Transverse colon (tissue), 4 donors: ENCODE data around the gene NDUFS7. TPM values are rescaled to one million over a fixed set of nuclear protein-coding genes. Genes with fewer than 3 reads are reported as not detected.
A peak's percentile ranks its signal among the peaks of the same experiment; 100 is the strongest.

Experiments
- DNase-seq: peaks from one replicate; pipeline ENCODE4 v3.0.0-alpha.2; 2019
- H3K27ac ChIP-seq, 4 donors: fragments of 200-600 bp; sonication (generic); 2 replicates each; pipeline ENCODE4 v1.5.1; 2016 to 2018; ENCODE audit warnings: inconsistent platforms in 4 of 4
- H3K27me3 ChIP-seq: fragments of 200-600 bp; sonication (generic); 2 replicates; pipeline ENCODE4 v1.5.1; 2017; ENCODE audit warnings: inconsistent platforms
- H3K36me3 ChIP-seq, 4 donors: fragments of 200-600 bp; sonication (generic); 2 replicates each; pipeline ENCODE4 v1.5.1; 2017 to 2019; ENCODE audit warnings: inconsistent platforms in 4 of 4
- H3K4me1 ChIP-seq, 4 donors: fragments of 200-600 bp; sonication (generic); 2 replicates each; pipeline ENCODE4 v1.5.1; 2017 to 2020; ENCODE audit warnings: inconsistent platforms in 4 of 4
- H3K4me3 ChIP-seq, 4 donors: fragments of 200-600 bp; sonication (generic); 1 replicate in 1 of 4; 2 replicates in 3 of 4; pipeline versions ENCODE4 v1.5.1 to v1.6.1; 2017 to 2019; ENCODE audit warnings: inconsistent platforms in 4 of 4
- H3K9me3 ChIP-seq, 2 donors: fragments of 200-600 bp; sonication (generic); 2 replicates each; pipeline ENCODE4 v1.5.1; 2017 to 2019; ENCODE audit warnings: inconsistent platforms in 2 of 2
- CTCF ChIP-seq, 5 experiments: fragments of 200-600 bp in 3 of 5; fragments of 450-650 bp in 2 of 5; sonication (generic) in 3 of 5; IDR thresholded peaks; 1 replicate in 2 of 5; 2 replicates in 3 of 5; pipeline ENCODE4 v1.5.1; 2016 to 2017; ENCODE audit warnings: antibody characterized with exemption in 5 of 5, inconsistent platforms in 3 of 5, mild to moderate bottlenecking in 2 of 5, moderate library complexity in 1 of 5
- EP300 ChIP-seq: sonication (generic); formaldehyde crosslinking; IDR thresholded peaks from one replicate; pipeline ENCODE4 v1.6.1; 2017; ENCODE audit warnings: antibody characterized with exemption, low read depth
- POLR2A ChIP-seq: fragments of 450-650 bp; IDR thresholded peaks from one replicate; pipeline ENCODE4 v1.6.1; 2016; ENCODE audit warnings: antibody characterized with exemption, mild to moderate bottlenecking, moderate library complexity
- POLR2AphosphoS5 ChIP-seq, 3 donors: sonication (generic); formaldehyde crosslinking; IDR thresholded peaks; one replicate each; pipeline ENCODE4 v1.6.1; 2016; ENCODE audit warnings: antibody characterized with exemption in 3 of 3
- WGBS, 2 donors: methylation state at CpG; one replicate each; pipeline ENCODE4 v1.1.5; 2018; ENCODE audit warnings: low coverage in 1 of 2; 5-methylcytosine and 5-hydroxymethylcytosine counted together
- in situ Hi-C, 4 donors: fragments of 200-750 bp; cut with MboI; loops; one replicate each; pipeline versions ENCODE4 v1.15.0 to v1.15.1; 2017; ENCODE audit warnings: low sequenced_read_pairs in 3 of 4, low pct_ligation_motif_present in 1 of 4, low pct_unique_long_range_greater_than_20kb in 1 of 4
- intact Hi-C: fragments of 100-400 bp; cut with DNase I; formaldehyde crosslinking; loops from one replicate; pipeline ENCODE4 v1.15.1; 2023; ENCODE audit warnings: low total_unique reads
- total RNA-seq, 4 donors: library from RNA; depleted of rRNA; stranded (reverse); fragments of >200 nt; gene quantifications; one replicate each; pipeline ENCODE4 v1.1.0, GENCODE V29; 2016

The NDUFS7 gene
- total RNA-seq, 4 donors from 2014 or later = 32.2 to 196 (median 156) TPM

- no peak for DNase-seq
- peaks cover 0 to 24% (median 4%) of the 10 kb centered on the region in 4 donors for H3K36me3 ChIP-seq
- in situ Hi-C loops = loop anchor here in 2 of 4 donors (25.0 kb wide), 1 partner anchor 109 kb away; the partner anchor contains the start of genes EFNA2 (in 2 of the 2) and FAM174C (in 2 of the 2)
These were observed 12.5 kb downstream of the NDUFS7 start for GRCh38 chr19:1396019-1396767.

DNA sequence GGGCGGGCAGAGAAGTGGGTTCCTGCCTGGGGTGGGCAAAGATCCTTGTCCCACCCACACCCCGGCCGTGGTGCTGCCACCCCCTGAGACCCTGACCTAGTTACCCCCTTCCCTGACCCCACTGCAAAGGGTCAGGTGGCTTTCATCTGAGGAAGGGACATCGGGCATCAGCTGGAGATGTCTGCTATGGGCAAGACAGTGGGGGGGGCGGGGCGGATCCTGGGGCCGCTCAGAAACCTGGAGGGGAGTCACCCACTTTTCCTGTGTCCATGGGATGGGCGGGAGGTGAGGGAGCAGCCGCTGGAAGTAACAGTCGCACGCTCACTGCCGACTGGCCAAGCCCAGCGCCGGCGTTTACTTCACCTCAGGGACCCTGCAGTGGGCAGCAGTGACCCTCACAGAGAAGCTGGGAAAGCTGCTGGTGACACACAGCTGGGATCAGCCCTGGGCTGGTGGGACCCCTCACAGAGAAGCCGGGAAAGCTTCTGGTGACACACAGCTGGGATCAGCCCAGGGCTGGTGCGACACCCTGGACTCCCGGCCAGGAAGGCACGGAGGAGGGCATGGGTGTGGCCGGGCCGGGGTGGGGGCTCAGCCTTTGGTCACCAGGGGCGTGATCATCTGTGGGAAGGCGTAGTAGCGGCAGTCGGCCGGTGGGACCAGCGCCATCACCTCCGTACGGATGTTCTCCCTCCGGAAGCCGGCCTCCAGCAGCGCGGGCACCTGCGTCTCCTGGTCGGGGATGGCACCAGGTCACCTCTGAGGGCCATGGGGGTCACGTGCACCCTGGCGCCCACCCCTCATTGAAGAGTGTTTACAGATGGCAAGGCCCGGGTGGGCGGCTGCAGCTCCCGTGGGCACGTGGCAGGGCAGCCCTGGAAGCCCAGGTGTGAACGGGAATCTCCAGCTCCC lies 13.3 kb downstream of the NDUFS7 start:
- 47 to 61% methylated on average over 3 to 34 of the region's 42 CpGs for whole genome bisulfite sequencing, 2 donors
- no peak overlapping the region for H3K4me3 ChIP-seq
- peaks cover 0 to 19% (median 4%) of the 10 kb centered on the region in 4 donors for H3K36me3 ChIP-seq
- DNase-seq = no peak
- in situ Hi-C loops (loop anchor here in 2 of 4 donors (25.0 kb wide), 1 partner anchor 110 kb away; the partner anchor contains the start of genes EFNA2 (in 2 of the 2) and FAM174C (in 2 of the 2)), intact Hi-C loops (no loop called here)
- TF ChIP-seq CTCF (IDR thresholded peaks at IDR 0.05) (peak in 1 of 5 experiments; percentile 13), POLR2AphosphoS5 (IDR thresholded peaks at IDR 0.05) (no peak)
- no peaks in the 10 kb centered on the region for H3K9me3 ChIP-seq
- H3K27ac ChIP-seq = no peak overlapping the region
- H3K4me1 ChIP-seq = peaks cover 16 to 31% (median 24%) of the 10 kb centered on the region in 4 donors
- peaks cover 29% of the 10 kb centered on the region for H3K27me3 ChIP-seq

More at GRCh38 chr19:1396019-1396767, 12.5 kb downstream of the NDUFS7 start:
- Histone ChIP-seq H3K4me3 (no peak overlapping the region), H3K27me3 (peaks cover 21% of the 10 kb centered on the region), H3K4me1 (peaks cover 16 to 25% (median 19%) of the 10 kb centered on the region in 4 donors), H3K27ac (no peak overlapping the region), H3K9me3 (no peaks in the 10 kb centered on the region)
- intact Hi-C loops = no loop called here
- WGBS, 2 donors = 51% methylated on average over 25 of the region's 25 CpGs; no CpG with 5 or more reads in 1 of the 2 donors
- TF ChIP-seq CTCF (IDR thresholded peaks at IDR 0.05) (no peak), EP300 (no peak), POLR2A (no peak), POLR2AphosphoS5 (IDR thresholded peaks at IDR 0.05) (no peak)

DNA sequence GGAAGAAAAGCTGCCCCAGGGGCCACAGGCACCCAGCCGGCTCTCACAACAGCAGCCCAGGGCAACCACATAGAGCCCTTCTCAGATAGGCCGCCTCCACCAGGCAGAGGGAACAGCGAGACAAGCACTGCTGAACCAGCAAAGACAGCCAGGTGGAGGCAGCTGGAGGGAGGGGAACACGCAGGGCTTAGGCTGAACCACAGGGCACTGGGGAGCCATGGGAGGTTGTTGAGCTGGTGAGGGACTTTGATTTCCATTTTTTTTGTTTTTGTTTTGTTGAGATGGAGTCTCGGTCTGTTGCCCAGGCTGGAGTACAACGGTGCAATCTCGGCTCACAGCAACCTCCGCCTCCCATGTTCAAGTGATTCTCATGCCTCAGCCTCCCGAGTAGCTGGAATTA lies 14.1 kb downstream of the NDUFS7 start:
- H3K4me1 ChIP-seq = peaks cover 16 to 34% (median 24%) of the 10 kb centered on the region in 4 donors
- no peak overlapping the region for H3K4me3 ChIP-seq
- H3K27me3 ChIP-seq = peaks cover 37% of the 10 kb centered on the region
- peaks cover 0 to 11% (median 4%) of the 10 kb centered on the region in 4 donors for H3K36me3 ChIP-seq
- 89 to 100% methylated on average over 1 to 9 of the region's 9 CpGs for WGBS, 2 donors
- H3K9me3 ChIP-seq = no peaks in the 10 kb centered on the region
- TF ChIP-seq POLR2A = no peak
- TF ChIP-seq EP300 = no peak
- TF ChIP-seq POLR2AphosphoS5 (IDR thresholded peaks at IDR 0.05) = no peak
- TF ChIP-seq CTCF (IDR thresholded peaks at IDR 0.05) = no peak
- intact Hi-C loops = no loop called here
- no peak for DNase-seq
- in situ Hi-C loops = loop anchor here in 2 of 4 donors (25.0 kb wide), 1 partner anchor 111 kb away; the partner anchor contains the start of genes EFNA2 (in 2 of the 2) and FAM174C (in 2 of the 2)
- no peak overlapping the region for H3K27ac ChIP-seq
